Neural crest cell (in vitro differentiated cells): ENCODE results near the gene MS4A4E. TPM values are rescaled to one million over a fixed set of nuclear protein-coding genes. Genes with fewer than 3 reads are reported as not detected.

Experiments
- DNase-seq: peaks from one replicate; pipeline ENCODE4 v3.0.0; 2021; ENCODE audit warnings: low read depth, mixed read lengths, low spot score
- H3K27ac Mint-ChIP-seq: one replicate; pipeline ENCODE4 v1.8.0; 2021; ENCODE audit warnings: mild to moderate bottlenecking, mixed read lengths; ENCODE audit not compliant: unreplicated experiment
- H3K27me3 Mint-ChIP-seq: 2 replicates; pipeline ENCODE4 v1.8.0; 2021; ENCODE audit warnings: low read depth, mild to moderate bottlenecking, mixed read lengths
- H3K36me3 Mint-ChIP-seq: 2 replicates; pipeline ENCODE4 v1.8.0; 2021; ENCODE audit warnings: low read depth, mild to moderate bottlenecking, mixed read lengths
- H3K4me1 Mint-ChIP-seq: 2 replicates; pipeline ENCODE4 v1.8.0; 2021; ENCODE audit warnings: mixed read lengths
- H3K4me3 Mint-ChIP-seq: one replicate; pipeline ENCODE4 v1.8.0; 2021; ENCODE audit warnings: mild to moderate bottlenecking, mixed read lengths
- H3K9me3 Mint-ChIP-seq: 2 replicates; pipeline ENCODE4 v1.8.0; 2021; ENCODE audit warnings: mixed read lengths
- CTCF ChIP-seq: fragments of 200-600 bp; sonication (generic); conservative IDR thresholded peaks from 2 replicates; pipeline ENCODE4 v1.5.0; 2021; ENCODE audit warnings: antibody characterized with exemption, mild to moderate bottlenecking
- total RNA-seq: library from RNA; stranded (reverse); gene quantifications from 2 replicates; pipeline ENCODE4 v1.2.1, GENCODE V29; 2021

Gene MS4A4E
- total RNA-seq, 1 donor from 2014 or later, result 0.28 TPM

- Mint-ChIP-seq H3K36me3 (no peaks in the 10 kb centered on the region), H3K27me3 (peaks cover 12% of the 10 kb centered on the region), H3K4me3 (no peak overlapping the region), H3K4me1 (no peaks in the 10 kb centered on the region), H3K9me3 (no peaks in the 10 kb centered on the region), H3K27ac (no peak overlapping the region)
- DNase-seq, result no peak
- TF ChIP-seq CTCF, result no peak
Measured at GRCh38 chr11:60214386-60214785, 28.6 kb downstream of the MS4A4E start.

GRCh38 chr11:60211206-60211605, 31.7 kb downstream of the MS4A4E start:
- H3K27ac Mint-ChIP-seq, result no peak overlapping the region
- DNase-seq, result no peak
- H3K9me3 Mint-ChIP-seq, result no peaks in the 10 kb centered on the region
- H3K4me3 Mint-ChIP-seq, result no peak overlapping the region
- H3K4me1 Mint-ChIP-seq, result peaks cover 10% of the 10 kb centered on the region
- no peaks in the 10 kb centered on the region for H3K36me3 Mint-ChIP-seq
- peaks cover 5% of the 10 kb centered on the region for H3K27me3 Mint-ChIP-seq
- TF ChIP-seq CTCF, result no peak

GRCh38 chr11:60209977-60210376, 33.0 kb downstream of the MS4A4E start:
- no peak for DNase-seq
- H3K9me3 Mint-ChIP-seq, result no peaks in the 10 kb centered on the region
- no peak for TF ChIP-seq CTCF
- H3K4me1 Mint-ChIP-seq, result peaks cover 10% of the 10 kb centered on the region
- no peak overlapping the region for H3K27ac Mint-ChIP-seq
- no peaks in the 10 kb centered on the region for H3K27me3 Mint-ChIP-seq
- H3K4me3 Mint-ChIP-seq, result no peak overlapping the region
- no peaks in the 10 kb centered on the region for H3K36me3 Mint-ChIP-seq

- no peaks in the 10 kb centered on the region for H3K9me3 Mint-ChIP-seq
- H3K4me3 Mint-ChIP-seq, result no peak overlapping the region
- DNase-seq, result no peak
- H3K36me3 Mint-ChIP-seq, result no peaks in the 10 kb centered on the region
- no peak for TF ChIP-seq CTCF
- no peaks in the 10 kb centered on the region for H3K27me3 Mint-ChIP-seq
- H3K4me1 Mint-ChIP-seq, result peaks cover 10% of the 10 kb centered on the region
- H3K27ac Mint-ChIP-seq, result no peak overlapping the region
Measured at GRCh38 chr11:60208951-60209350, 34.0 kb downstream of the MS4A4E start.

- Mint-ChIP-seq H3K9me3 (no peaks in the 10 kb centered on the region), H3K36me3 (no peaks in the 10 kb centered on the region), H3K27me3 (no peaks in the 10 kb centered on the region), H3K4me1 (peaks cover 10% of the 10 kb centered on the region), H3K4me3 (no peak overlapping the region), H3K27ac (no peak overlapping the region)
- no peak for TF ChIP-seq CTCF
- DNase-seq, result no peak
Measured at GRCh38 chr11:60208146-60208895, 34.6 kb downstream of the MS4A4E start.
